Dermis microvascular lymphatic vessel endothelial cell (primary cell): ENCODE data around the gene RNF5. TPM values are rescaled to one million over a fixed set of nuclear protein-coding genes. Genes with fewer than 3 reads are reported as not detected.
A peak's percentile ranks its signal among the peaks of the same experiment; 100 is the strongest.
"Not testable (repeated sequence)": the region's sequence is repeated elsewhere in the genome, so short reads cannot be mapped to it uniquely, and the experiment has no call there.

Experiments
- DNase-seq, 2 donors: peaks; one replicate each; pipeline versions ENCODE4 v3.0.0 to v3.0.0-alpha.2; 2010; ENCODE audit warnings: low read depth in 2 of 2
- total RNA-seq: library from RNA; depleted of rRNA; stranded (reverse); fragments of >200 nt; gene quantifications from 2 replicates; pipeline ENCODE4 v1.2.1, GENCODE V29; 2014

Gene RNF5
- 44.4 and 53.6 TPM in 2 replicates for total RNA-seq

GRCh38 chr6:32177788-32178546 is at the start of gene RNF5:
Gene RNF5, plus strand, starts transcription at chr6:32178405. Its CDS starts 107 bp downstream, at chr6:32178512.
- DNase-seq = peak; percentile 100

GRCh38 chr6:32128751-32129296 is 49.4 kb upstream of the RNF5 start:
- DNase-seq = no peak

GRCh38 chr6:32129297-32130088 is 48.7 kb upstream of the RNF5 start:
- no peak for DNase-seq

GRCh38 chr6:32131439-32131948 is 46.7 kb upstream of the RNF5 start:
- no peak for DNase-seq

- no peak for DNase-seq
Measured at GRCh38 chr6:32132110-32132509, 46.1 kb upstream of the RNF5 start.

- no peak for DNase-seq
Measured at GRCh38 chr6:32133786-32134185, 44.4 kb upstream of the RNF5 start.

GRCh38 chr6:32137454-32137853 is 40.8 kb upstream of the RNF5 start:
- no peak for DNase-seq

- DNase-seq = no peak
Measured at GRCh38 chr6:32139590-32139989, 38.6 kb upstream of the RNF5 start.

- DNase-seq = no peak
Measured at GRCh38 chr6:32140420-32141046, 37.7 kb upstream of the RNF5 start.

- DNase-seq = not testable (repeated sequence)
Measured at GRCh38 chr6:32144238-32144637, 34.0 kb upstream of the RNF5 start.

GRCh38 chr6:32146287-32146686 is 31.9 kb upstream of the RNF5 start:
- DNase-seq = no peak

- no peak for DNase-seq
Measured at GRCh38 chr6:32146687-32147086, 31.5 kb upstream of the RNF5 start.

- DNase-seq = no peak
Measured at GRCh38 chr6:32147401-32148132, 30.6 kb upstream of the RNF5 start.

- DNase-seq = peak in 1 of 2 donors; percentile 71
Measured at GRCh38 chr6:32148289-32149091, 29.7 kb upstream of the RNF5 start.

- no peak for DNase-seq
Measured at GRCh38 chr6:32149092-32149755, 29.0 kb upstream of the RNF5 start.

GRCh38 chr6:32149932-32150870 is 28.0 kb upstream of the RNF5 start:
- DNase-seq = no peak

- no peak for DNase-seq
Measured at GRCh38 chr6:32151181-32151862, 26.9 kb upstream of the RNF5 start.
